ENCODE data around the gene GJC1. TPM values are rescaled to one million over a fixed set of nuclear protein-coding genes. Genes with fewer than 3 reads are reported as not detected.
"Not testable (repeated sequence)": the region's sequence is repeated elsewhere in the genome, so short reads cannot be mapped to it uniquely, and the experiment has no call there.

The GJC1 gene
- total RNA-seq, 4 donors from 2014 or later: 3.1 to 18.6 (median 9.0) TPM

- peaks cover 0 to 86% of the 10 kb centered on the region in 2 donors for H3K27me3 ChIP-seq
- TF ChIP-seq POLR2A (IDR thresholded peaks at IDR 0.05): no peak
- peaks cover 0 to 22% (median 8%) of the 10 kb centered on the region in 4 donors for H3K4me1 ChIP-seq
- no peak overlapping the region for H3K27ac ChIP-seq
- H3K4me3 ChIP-seq: no peak overlapping the region
- WGBS, 2 donors: 41% methylated on average over 1 of the region's 1 CpG
- H3K36me3 ChIP-seq: no peaks in the 10 kb centered on the region
- DNase-seq (ENCODE audit: low spot score in 2 of 2): no peak
- no peaks in the 10 kb centered on the region for H3K9me3 ChIP-seq
Measured at GRCh38 chr17:44827863-44828262, 2.2 kb downstream of the GJC1 start.

GRCh38 chr17:44826123-44826790 lies 3.8 kb downstream of the GJC1 start:
- peaks cover 0 to 70% of the 10 kb centered on the region in 2 donors for H3K27me3 ChIP-seq
- DNase-seq (ENCODE audit: low spot score in 2 of 2): no peak
- peaks cover 0 to 22% (median 8%) of the 10 kb centered on the region in 4 donors for H3K4me1 ChIP-seq
- 87% methylated on average over 15 of the region's 15 CpGs for WGBS, 2 donors
- no peaks in the 10 kb centered on the region for H3K9me3 ChIP-seq
- peak overlapping the region in 1 of 4 donors; percentile 38 for H3K27ac ChIP-seq
- no peaks in the 10 kb centered on the region for H3K36me3 ChIP-seq
- TF ChIP-seq CTCF (IDR thresholded peaks at IDR 0.05): no peak
- TF ChIP-seq POLR2A (IDR thresholded peaks at IDR 0.05): no peak
- no peak for TF ChIP-seq EP300 (IDR thresholded peaks at IDR 0.05)
- no peak overlapping the region for H3K4me3 ChIP-seq

- not testable (repeated sequence) for DNase-seq (ENCODE audit: low spot score in 2 of 2); H3K9me3 ChIP-seq; H3K4me3 ChIP-seq; H3K36me3 ChIP-seq; H3K27ac ChIP-seq
- H3K27me3 ChIP-seq: peaks cover 0 to 65% of the 10 kb centered on the region in 2 donors
- peaks cover 0 to 18% (median 5%) of the 10 kb centered on the region in 4 donors for H3K4me1 ChIP-seq
- WGBS, 2 donors: 93 to 95% methylated on average over 9 of the region's 9 CpGs
Measured at GRCh38 chr17:44825236-44825635, 4.9 kb downstream of the GJC1 start.

GRCh38 chr17:44820631-44821212 lies 9.4 kb downstream of the GJC1 start:
- H3K4me1 ChIP-seq: peaks cover 0 to 9% (median 3%) of the 10 kb centered on the region in 4 donors
- H3K9me3 ChIP-seq: no peaks in the 10 kb centered on the region
- H3K36me3 ChIP-seq: no peaks in the 10 kb centered on the region
- 35 to 44% methylated on average over 7 of the region's 7 CpGs for WGBS, 2 donors
- H3K27ac ChIP-seq: peak overlapping the region in 3 of 4 donors; percentile 28 to 85 (median 62)
- no peak overlapping the region for H3K4me3 ChIP-seq
- no peak for DNase-seq (ENCODE audit: low spot score in 2 of 2)
- TF ChIP-seq POLR2A (IDR thresholded peaks at IDR 0.05): no peak
- TF ChIP-seq EP300 (IDR thresholded peaks at IDR 0.05): no peak
- TF ChIP-seq CTCF (IDR thresholded peaks at IDR 0.05): no peak
- peaks cover 0 to 33% of the 10 kb centered on the region in 2 donors for H3K27me3 ChIP-seq

- not testable (repeated sequence) for H3K9me3 ChIP-seq; DNase-seq (ENCODE audit: low spot score in 2 of 2); H3K4me3 ChIP-seq; H3K4me1 ChIP-seq; H3K36me3 ChIP-seq
- peak overlapping the region in 2 of 4 donors; percentile 29 to 85 for H3K27ac ChIP-seq
- peaks cover 0 to 15% of the 10 kb centered on the region in 2 donors for H3K27me3 ChIP-seq
- 83 to 89% methylated on average over 6 of the region's 6 CpGs for WGBS, 2 donors
Measured at GRCh38 chr17:44818508-44818907, 11.6 kb downstream of the GJC1 start.

- DNase-seq (ENCODE audit: low spot score in 2 of 2): no peak
- 33 to 44% methylated on average over 4 of the region's 4 CpGs for WGBS, 2 donors
- TF ChIP-seq POLR2A (IDR thresholded peaks at IDR 0.05): no peak
- TF ChIP-seq EP300 (IDR thresholded peaks at IDR 0.05): no peak
- no peak for TF ChIP-seq CTCF (IDR thresholded peaks at IDR 0.05)
- no peaks in the 10 kb centered on the region for H3K27me3 ChIP-seq
- H3K9me3 ChIP-seq: no peaks in the 10 kb centered on the region
- peaks cover 0 to 9% (median 2%) of the 10 kb centered on the region in 4 donors for H3K4me1 ChIP-seq
- no peaks in the 10 kb centered on the region for H3K36me3 ChIP-seq
- H3K27ac ChIP-seq: peak overlapping the region in 3 of 4 donors; percentile 8 to 62 (median 34)
- no peak overlapping the region for H3K4me3 ChIP-seq
Measured at GRCh38 chr17:44812263-44812662, 17.8 kb downstream of the GJC1 start.

GRCh38 chr17:44808656-44809388 lies 21.3 kb downstream of the GJC1 start:
- H3K27ac ChIP-seq; H3K9me3 ChIP-seq; H3K27me3 ChIP-seq; H3K4me1 ChIP-seq; H3K4me3 ChIP-seq; H3K36me3 ChIP-seq; DNase-seq (ENCODE audit: low spot score in 2 of 2): not testable (repeated sequence)
- 93 to 98% methylated on average over 9 of the region's 9 CpGs for WGBS, 2 donors

Data from tibial nerve (tissue), 4 donors.